GM19463 (cell line): ENCODE data around the gene ADA.

Experiments used
- ATAC-seq: cut with Tn5 transposase; IDR thresholded peaks from one replicate; pipeline ENCODE4 v1.9.1; 2021; ENCODE audit warnings: mild to moderate bottlenecking, moderate library complexity; ENCODE audit not compliant: unreplicated experiment

Gene ADA

GRCh38 chr20:44646023-44646640 is 5.4 kb downstream of the ADA start:
- ATAC-seq, result no peak

GRCh38 chr20:44644667-44645131 is 6.8 kb downstream of the ADA start:
- ATAC-seq, result peak; percentile 28

- no peak for ATAC-seq
Measured at GRCh38 chr20:44644230-44644617, 7.3 kb downstream of the ADA start.

- ATAC-seq, result no peak
Measured at GRCh38 chr20:44643596-44644229, 7.8 kb downstream of the ADA start.

GRCh38 chr20:44643154-44643519 is 8.4 kb downstream of the ADA start:
- ATAC-seq, result no peak

- ATAC-seq, result peak; percentile 25
Measured at GRCh38 chr20:44642203-44643153, 9.0 kb downstream of the ADA start.

- ATAC-seq, result no peak
Measured at GRCh38 chr20:44641325-44641724, 10.2 kb downstream of the ADA start.

- no peak for ATAC-seq
Measured at GRCh38 chr20:44640522-44640921, 11.0 kb downstream of the ADA start.

- ATAC-seq, result no peak
Measured at GRCh38 chr20:44637522-44638372, 13.8 kb downstream of the ADA start.

- no peak for ATAC-seq
Measured at GRCh38 chr20:44637042-44637441, 14.5 kb downstream of the ADA start.

GRCh38 chr20:44635877-44636276 is 15.6 kb downstream of the ADA start:
- ATAC-seq, result no peak

GRCh38 chr20:44633872-44634600 is 17.5 kb downstream of the ADA start:
- no peak for ATAC-seq

GRCh38 chr20:44633187-44633810 is 18.2 kb downstream of the ADA start:
- no peak for ATAC-seq

- no peak for ATAC-seq
Measured at GRCh38 chr20:44632103-44632752, 19.3 kb downstream of the ADA start.

- no peak for ATAC-seq
Measured at GRCh38 chr20:44630297-44630696, 21.2 kb downstream of the ADA start.

- no peak for ATAC-seq
Measured at GRCh38 chr20:44629542-44629941, 22.0 kb downstream of the ADA start.

- ATAC-seq, result no peak
Measured at GRCh38 chr20:44629017-44629385, 22.5 kb downstream of the ADA start.

- no peak for ATAC-seq
Measured at GRCh38 chr20:44627364-44628010, 24.0 kb downstream of the ADA start.

GRCh38 chr20:44626278-44626677 is 25.2 kb downstream of the ADA start:
- ATAC-seq, result no peak
